Thymus (tissue), 11 donors: Measurements from ENCODE around the gene NBEAL2. TPM values are rescaled to one million over a fixed set of nuclear protein-coding genes. Genes with fewer than 3 reads are reported as not detected.

Source experiments
- DNase-seq, 9 donors: peaks; one replicate each; pipeline ENCODE4 v3.0.0-alpha.2; 2013; ENCODE audit warnings: low spot score in 9 of 9, low read depth in 6 of 9, missing footprints in 1 of 9
- H3K27ac ChIP-seq, 2 donors: one replicate each; pipeline ENCODE4 v1.5.1; 2013; ENCODE audit warnings: control low read depth in 1 of 2, low read depth in 1 of 2, low read length in 1 of 2, mild to moderate bottlenecking in 1 of 2, moderate library complexity in 1 of 2
- H3K27me3 ChIP-seq, 2 donors: one replicate each; pipeline ENCODE4 v1.5.1; 2013; ENCODE audit warnings: low read length in 1 of 2; ENCODE audit not compliant: control insufficient read depth in 2 of 2, insufficient read depth in 1 of 2
- H3K36me3 ChIP-seq, 2 donors: one replicate each; pipeline ENCODE4 v1.5.1; 2013; ENCODE audit warnings: low read length in 1 of 2, mild to moderate bottlenecking in 1 of 2, moderate library complexity in 1 of 2; ENCODE audit not compliant: control insufficient read depth in 2 of 2, insufficient read depth in 2 of 2
- H3K4me1 ChIP-seq, 2 donors: one replicate each; pipeline ENCODE4 v1.5.1; 2013; ENCODE audit warnings: low read length in 2 of 2; ENCODE audit not compliant: control insufficient read depth in 2 of 2, insufficient read depth in 2 of 2
- H3K4me3 ChIP-seq, 2 donors: one replicate each; pipeline ENCODE4 v1.5.1; 2013; ENCODE audit warnings: low read length in 2 of 2, control low read depth in 1 of 2, mild to moderate bottlenecking in 1 of 2
- H3K9me3 ChIP-seq, 2 donors: one replicate each; pipeline ENCODE4 v1.5.1; 2013; ENCODE audit warnings: low read length in 1 of 2, mild to moderate bottlenecking in 1 of 2; ENCODE audit not compliant: control insufficient read depth in 2 of 2, insufficient read depth in 1 of 2
- WGBS: extraction: QIAGEN DNeasy Blood & Tissue Kit; methylation state at CpG from one replicate; pipeline ENCODE4 v1.1.7; 2013; 5-methylcytosine and 5-hydroxymethylcytosine counted together
- polyA plus RNA-seq: library from polyadenylated mRNA; stranded (reverse); fragments of 200-250 nt; gene quantifications from one replicate; pipeline ENCODE4 v1.2.3, GENCODE V29; 2013
- total RNA-seq: library from RNA; stranded (reverse); fragments of 120-200 nt; gene quantifications from one replicate; pipeline ENCODE4 v1.2.4, GENCODE V29; 2013
- donor health status: healthy.

NBEAL2 gene
- total and polyA plus RNA-seq, 2 donors = 15.3 to 83.6 TPM

GRCh38 chr3:46979958-46980497, 562 bp downstream of the NBEAL2 start:
- Histone ChIP-seq H3K4me3 (peak overlapping the region; percentile 63 to 84), H3K36me3 (peaks cover 0 to 2% of the 10 kb centered on the region in 2 donors), H3K9me3 (peaks cover 0 to 4% of the 10 kb centered on the region in 2 donors), H3K27me3 (no peaks in the 10 kb centered on the region), H3K4me1 (peaks cover 31 to 79% of the 10 kb centered on the region in 2 donors), H3K27ac (peak overlapping the region; percentile 55 to 93)
- DNase-seq = no peak
- WGBS = 3% methylated on average over 40 of the region's 40 CpGs

GRCh38 chr3:46981932-46982471, 2.5 kb downstream of the NBEAL2 start:
- Histone ChIP-seq H3K36me3 (peaks cover 0 to 7% of the 10 kb centered on the region in 2 donors), H3K27me3 (no peaks in the 10 kb centered on the region), H3K4me3 (no peak overlapping the region), H3K27ac (peak overlapping the region in 1 of 2 donors; percentile 71), H3K4me1 (peaks cover 44 to 85% of the 10 kb centered on the region in 2 donors), H3K9me3 (peaks cover 0 to 5% of the 10 kb centered on the region in 2 donors)
- WGBS = 45% methylated on average over 5 of the region's 5 CpGs
- peak in 1 of 9 donors; percentile 45 for DNase-seq

- Histone ChIP-seq H3K27me3 (no peaks in the 10 kb centered on the region), H3K27ac (no peak overlapping the region), H3K4me3 (no peak overlapping the region), H3K9me3 (peaks cover 0 to 9% of the 10 kb centered on the region in 2 donors), H3K4me1 (peaks cover 46 to 86% of the 10 kb centered on the region in 2 donors), H3K36me3 (peaks cover 0 to 7% of the 10 kb centered on the region in 2 donors)
- DNase-seq = no peak
- WGBS = 95% methylated on average over 2 of the region's 2 CpGs
These were observed 3.1 kb downstream of the NBEAL2 start for GRCh38 chr3:46982546-46982945.

- H3K4me1 ChIP-seq = peaks cover 40 to 91% of the 10 kb centered on the region in 2 donors
- H3K36me3 ChIP-seq = peaks cover 0 to 14% of the 10 kb centered on the region in 2 donors
- 95% methylated on average over 11 of the region's 11 CpGs for WGBS
- peaks cover 0 to 9% of the 10 kb centered on the region in 2 donors for H3K9me3 ChIP-seq
- H3K4me3 ChIP-seq = no peak overlapping the region
- no peak overlapping the region for H3K27ac ChIP-seq
- no peak for DNase-seq
- no peaks in the 10 kb centered on the region for H3K27me3 ChIP-seq
These were observed 5.4 kb downstream of the NBEAL2 start for GRCh38 chr3:46984591-46985459.

GRCh38 chr3:46985588-46985987, 6.1 kb downstream of the NBEAL2 start:
- no peak for DNase-seq
- Histone ChIP-seq H3K27ac (peak overlapping the region in 1 of 2 donors; percentile 4), H3K36me3 (peaks cover 0 to 15% of the 10 kb centered on the region in 2 donors), H3K27me3 (no peaks in the 10 kb centered on the region), H3K4me3 (no peak overlapping the region), H3K9me3 (peaks cover 0 to 9% of the 10 kb centered on the region in 2 donors), H3K4me1 (peaks cover 37 to 84% of the 10 kb centered on the region in 2 donors)
- 97% methylated on average over 5 of the region's 5 CpGs for WGBS

- H3K4me1 ChIP-seq = peaks cover 35 to 79% of the 10 kb centered on the region in 2 donors
- 75% methylated on average over 4 of the region's 4 CpGs for WGBS
- peaks cover 2 to 21% of the 10 kb centered on the region in 2 donors for H3K36me3 ChIP-seq
- no peak overlapping the region for H3K4me3 ChIP-seq
- DNase-seq = peak in 1 of 9 donors; percentile 63
- H3K27ac ChIP-seq = peak overlapping the region; percentile 42 to 86
- H3K9me3 ChIP-seq = peaks cover 0 to 9% of the 10 kb centered on the region in 2 donors
- no peaks in the 10 kb centered on the region for H3K27me3 ChIP-seq
These were observed 6.7 kb downstream of the NBEAL2 start for GRCh38 chr3:46986055-46986730.

- Histone ChIP-seq H3K4me3 (peak overlapping the region in 1 of 2 donors; percentile 18), H3K4me1 (peaks cover 33 to 75% of the 10 kb centered on the region in 2 donors), H3K27ac (peak overlapping the region; percentile 42 to 86), H3K27me3 (no peaks in the 10 kb centered on the region), H3K36me3 (peaks cover 3 to 27% of the 10 kb centered on the region in 2 donors), H3K9me3 (peaks cover 0 to 5% of the 10 kb centered on the region in 2 donors)
- 93% methylated on average over 3 of the region's 3 CpGs for WGBS
- no peak for DNase-seq
These were observed 7.4 kb downstream of the NBEAL2 start for GRCh38 chr3:46986782-46987310.

GRCh38 chr3:46987319-46987742, 7.9 kb downstream of the NBEAL2 start:
- H3K27ac ChIP-seq = peak overlapping the region; percentile 11 to 86
- H3K9me3 ChIP-seq = peaks cover 0 to 5% of the 10 kb centered on the region in 2 donors
- H3K4me3 ChIP-seq = peak overlapping the region in 1 of 2 donors; percentile 18
- peaks cover 29 to 70% of the 10 kb centered on the region in 2 donors for H3K4me1 ChIP-seq
- H3K27me3 ChIP-seq = no peaks in the 10 kb centered on the region
- H3K36me3 ChIP-seq = peaks cover 3 to 32% of the 10 kb centered on the region in 2 donors
- WGBS = 55% methylated on average over 9 of the region's 9 CpGs
- DNase-seq = no peak
